HG03571 (cell line): Measurements from ENCODE around the gene ACYP2.
A peak's percentile ranks its signal among the peaks of the same experiment; 100 is the strongest.
"Not testable (repeated sequence)": the region's sequence is repeated elsewhere in the genome, so short reads cannot be mapped to it uniquely, and the experiment has no call there.

Experiments used
- ATAC-seq: cut with Tn5 transposase; IDR thresholded peaks from one replicate; pipeline ENCODE4 v1.9.1; 2021; ENCODE audit not compliant: unreplicated experiment

ACYP2 gene

GRCh38 chr2:54115284-54116137 is at the start of gene ACYP2:
Gene ACYP2 (plus strand): TSS chr2:54115615.
- ATAC-seq = peak; percentile 90

GRCh38 chr2:54065891-54066290 is 49.5 kb upstream of the ACYP2 start:
- ATAC-seq = no peak

- no peak for ATAC-seq
These were observed 47.5 kb upstream of the ACYP2 start for GRCh38 chr2:54067851-54068375.

- ATAC-seq = not testable (repeated sequence)
These were observed 42.9 kb upstream of the ACYP2 start for GRCh38 chr2:54072483-54072882.

GRCh38 chr2:54073796-54074195 is 41.6 kb upstream of the ACYP2 start:
- ATAC-seq = no peak

- no peak for ATAC-seq
These were observed 40.6 kb upstream of the ACYP2 start for GRCh38 chr2:54074606-54075341.

GRCh38 chr2:54076586-54076985 is 38.8 kb upstream of the ACYP2 start:
- ATAC-seq = no peak

- no peak for ATAC-seq
These were observed 38.1 kb upstream of the ACYP2 start for GRCh38 chr2:54077088-54077900.

- no peak for ATAC-seq
These were observed 36.1 kb upstream of the ACYP2 start for GRCh38 chr2:54079331-54079730.

- peak; percentile 96 for ATAC-seq
These were observed 33.8 kb upstream of the ACYP2 start for GRCh38 chr2:54081574-54081973.

GRCh38 chr2:54083021-54083420 is 32.4 kb upstream of the ACYP2 start:
- no peak for ATAC-seq

- no peak for ATAC-seq
These were observed 32.0 kb upstream of the ACYP2 start for GRCh38 chr2:54083445-54083844.

- ATAC-seq = no peak
These were observed 30.8 kb upstream of the ACYP2 start for GRCh38 chr2:54084600-54084999.

GRCh38 chr2:54085069-54085468 is 30.3 kb upstream of the ACYP2 start:
- no peak for ATAC-seq

- ATAC-seq = no peak
These were observed 29.3 kb upstream of the ACYP2 start for GRCh38 chr2:54086157-54086556.

GRCh38 chr2:54088191-54088634 is 27.2 kb upstream of the ACYP2 start:
- ATAC-seq = no peak

GRCh38 chr2:54088719-54089118 is 26.7 kb upstream of the ACYP2 start:
- no peak for ATAC-seq

GRCh38 chr2:54090521-54091117 is 24.8 kb upstream of the ACYP2 start:
- ATAC-seq = no peak

- ATAC-seq = peak; percentile 55
These were observed 22.5 kb upstream of the ACYP2 start for GRCh38 chr2:54092940-54093339.

- not testable (repeated sequence) for ATAC-seq
These were observed 20.0 kb upstream of the ACYP2 start for GRCh38 chr2:54095406-54095805.

GRCh38 chr2:54096141-54096540 is 19.3 kb upstream of the ACYP2 start:
- ATAC-seq = not testable (repeated sequence)
